H1 (cell line): ENCODE measurements around the gene CAB39L.

ENCODE experiments used
- CBX5 ChIP-seq: fragments of 300-800, 300-1000 bp; sonication (generic); IDR thresholded peaks from 2 replicates; pipeline ENCODE4 v1.7.1; 2016; ENCODE audit warnings: antibody characterized with exemption, low read length, low read depth
- JUN ChIP-seq: IDR thresholded peaks from 2 replicates; pipeline ENCODE4 v1.6.1; 2011; ENCODE audit warnings: low read depth, mild to moderate bottlenecking, improper control_type of control experiment, low read length
- KDM1A ChIP-seq: fragments of 200-600, 300-600 bp; sonication (generic); IDR thresholded peaks from 2 replicates; pipeline ENCODE4 v1.7.1; 2016; ENCODE audit warnings: mild to moderate bottlenecking, low read length, borderline replicate concordance
- PHF8 ChIP-seq: fragments of 200-600 bp; sonication (generic); conservative IDR thresholded peaks from 2 replicates; pipeline ENCODE4 v1.7.1; 2012; ENCODE audit warnings: low read depth, mild to moderate bottlenecking, inconsistent platforms, low read length, moderate library complexity
- POLR2A ChIP-seq, 2 experiments: IDR thresholded peaks; 1 replicate in 1 of 2; 2 replicates in 1 of 2; pipeline ENCODE4 v1.6.1; 2011; ENCODE audit warnings: low read depth in 2 of 2, low read length in 2 of 2, mild to moderate bottlenecking in 2 of 2; ENCODE audit errors: control extremely low read depth in 1 of 2
- POLR2AphosphoS5 ChIP-seq: IDR thresholded peaks from 2 replicates; pipeline ENCODE4 v1.6.1; 2011; ENCODE audit warnings: low read depth, low read length
- RAD21 ChIP-seq, 2 experiments: IDR thresholded peaks in 1 of 2; conservative IDR thresholded peaks in 1 of 2; 2 replicates each; pipeline ENCODE4 v1.6.1; 2011; ENCODE audit warnings: low read depth in 2 of 2, low read length in 2 of 2, improper control_type of control experiment in 1 of 2, inconsistent platforms in 1 of 2, mild to moderate bottlenecking in 1 of 2, moderate library complexity in 1 of 2
- SP1 ChIP-seq: IDR thresholded peaks from 2 replicates; pipeline ENCODE4 v1.6.1; 2011; ENCODE audit warnings: low read depth, low read length
- SUZ12 ChIP-seq: fragments of 200-600 bp; sonication (generic); IDR thresholded peaks from 2 replicates; pipeline ENCODE4 v1.6.1; 2012; ENCODE audit warnings: mild to moderate bottlenecking, inconsistent platforms, low read length, moderate library complexity, mixed read lengths
- ZNF274 ChIP-seq: IDR thresholded peaks from 2 replicates; pipeline ENCODE4 v1.7.0; 2012; ENCODE audit warnings: low read length, borderline replicate concordance; ENCODE audit errors: extremely low read depth
- TF ChIP-seq, protein P1 (sequence below), 3 experiments: IDR thresholded peaks; 1 replicate in 2 of 3; 2 replicates in 1 of 3; pipeline versions ENCODE4 v1.5.1 to v1.6.1; 2011; ENCODE audit warnings: low read length in 3 of 3, mild to moderate bottlenecking in 3 of 3, inconsistent platforms in 2 of 3, low read depth in 1 of 3, moderate library complexity in 1 of 3; ENCODE audit not compliant: insufficient read depth in 1 of 3; ENCODE audit errors: control extremely low read depth in 1 of 3
- TF ChIP-seq, protein P2 (sequence below): IDR thresholded peaks from 2 replicates; pipeline ENCODE4 v1.6.1; 2012; ENCODE audit warnings: inconsistent platforms

DNA sequence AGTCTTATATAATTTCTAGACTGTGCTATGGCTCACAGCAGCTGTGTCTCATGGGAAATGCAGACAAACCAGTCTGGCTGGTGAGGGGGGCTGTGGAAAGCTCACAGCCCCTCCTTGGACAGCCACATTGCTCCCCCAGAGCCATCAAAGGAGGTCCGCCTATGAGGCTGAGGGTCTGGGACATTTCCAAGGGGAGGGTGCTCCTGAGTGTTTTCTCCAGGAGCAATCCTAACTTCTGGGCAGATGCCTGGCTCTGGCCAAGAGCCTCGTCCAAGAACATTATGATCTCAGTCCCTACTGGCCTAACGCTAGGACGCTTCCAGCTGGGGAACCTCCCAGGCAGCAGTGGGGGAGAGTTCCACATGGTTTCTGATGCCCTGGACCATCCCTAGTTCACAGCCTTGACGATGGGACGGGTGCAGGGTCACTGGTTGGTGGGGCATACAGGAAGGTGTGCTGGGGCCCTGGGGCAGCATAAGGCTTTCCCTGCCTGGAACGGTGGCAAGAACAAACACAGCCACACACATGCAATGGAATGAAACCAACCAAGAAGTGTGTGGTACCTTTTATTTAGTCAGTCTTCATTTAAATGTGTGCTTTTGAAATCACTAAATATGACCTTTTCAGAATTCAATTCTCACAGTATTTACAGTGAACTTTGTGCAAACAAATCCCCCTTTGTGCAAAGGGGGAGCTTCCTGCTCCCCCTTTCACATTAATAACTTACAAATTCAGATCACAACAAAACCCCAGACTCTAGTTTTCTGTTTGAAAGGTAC lies 135.6 kb downstream of the CAB39L start:
- TF ChIP-seq POLR2A (IDR thresholded peaks at IDR 0.05; ENCODE audit: control extremely low read depth in 1 of 2, low read depth in 2 of 2, low read length in 2 of 2) (no peak), RAD21 (IDR thresholded peaks at IDR 0.05 in 1 of 2, conservative IDR thresholded peaks at IDR 0.05 in 1 of 2; ENCODE audit: low read depth in 2 of 2, low read length in 2 of 2) (no peak), CBX5 (no peak), JUN (no peak), SUZ12 (no peak), KDM1A (no peak), SP1 (no peak), POLR2AphosphoS5 (no peak), PHF8 (no peak), ZNF274 (no peak)
- TF ChIP-seq, protein P1, sequence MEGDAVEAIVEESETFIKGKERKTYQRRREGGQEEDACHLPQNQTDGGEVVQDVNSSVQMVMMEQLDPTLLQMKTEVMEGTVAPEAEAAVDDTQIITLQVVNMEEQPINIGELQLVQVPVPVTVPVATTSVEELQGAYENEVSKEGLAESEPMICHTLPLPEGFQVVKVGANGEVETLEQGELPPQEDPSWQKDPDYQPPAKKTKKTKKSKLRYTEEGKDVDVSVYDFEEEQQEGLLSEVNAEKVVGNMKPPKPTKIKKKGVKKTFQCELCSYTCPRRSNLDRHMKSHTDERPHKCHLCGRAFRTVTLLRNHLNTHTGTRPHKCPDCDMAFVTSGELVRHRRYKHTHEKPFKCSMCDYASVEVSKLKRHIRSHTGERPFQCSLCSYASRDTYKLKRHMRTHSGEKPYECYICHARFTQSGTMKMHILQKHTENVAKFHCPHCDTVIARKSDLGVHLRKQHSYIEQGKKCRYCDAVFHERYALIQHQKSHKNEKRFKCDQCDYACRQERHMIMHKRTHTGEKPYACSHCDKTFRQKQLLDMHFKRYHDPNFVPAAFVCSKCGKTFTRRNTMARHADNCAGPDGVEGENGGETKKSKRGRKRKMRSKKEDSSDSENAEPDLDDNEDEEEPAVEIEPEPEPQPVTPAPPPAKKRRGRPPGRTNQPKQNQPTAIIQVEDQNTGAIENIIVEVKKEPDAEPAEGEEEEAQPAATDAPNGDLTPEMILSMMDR (IDR thresholded peaks at IDR 0.05; ENCODE audit: control extremely low read depth in 1 of 3, insufficient read depth in 1 of 3, low read depth in 1 of 3, low read length in 3 of 3) = no peak
- TF ChIP-seq, protein P2, sequence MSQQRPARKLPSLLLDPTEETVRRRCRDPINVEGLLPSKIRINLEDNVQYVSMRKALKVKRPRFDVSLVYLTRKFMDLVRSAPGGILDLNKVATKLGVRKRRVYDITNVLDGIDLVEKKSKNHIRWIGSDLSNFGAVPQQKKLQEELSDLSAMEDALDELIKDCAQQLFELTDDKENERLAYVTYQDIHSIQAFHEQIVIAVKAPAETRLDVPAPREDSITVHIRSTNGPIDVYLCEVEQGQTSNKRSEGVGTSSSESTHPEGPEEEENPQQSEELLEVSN = no peak
